GM19099 (cell line): Measurements from ENCODE around the gene TSPAN9.

Experiments used
- POLR2A ChIP-seq: IDR thresholded peaks from 3 replicates; pipeline ENCODE4 v1.6.1; 2011; ENCODE audit warnings: low read depth; ENCODE audit not compliant: insufficient read length; ENCODE audit errors: extremely low read depth

The TSPAN9 gene

GRCh38 chr12:3076730-3077571 lies at the start of gene TSPAN9:
TSPAN9 (plus strand) TSS chr12:3077379; CDS start chr12:3201194, 123,815 bp downstream.
- no peak for TF ChIP-seq POLR2A

GRCh38 chr12:3028108-3028507 lies 49.1 kb upstream of the TSPAN9 start:
- no peak for TF ChIP-seq POLR2A

GRCh38 chr12:3030821-3031429 lies 46.3 kb upstream of the TSPAN9 start:
- no peak for TF ChIP-seq POLR2A

GRCh38 chr12:3032161-3032560 lies 45.0 kb upstream of the TSPAN9 start:
- no peak for TF ChIP-seq POLR2A

GRCh38 chr12:3032770-3033538 lies 44.2 kb upstream of the TSPAN9 start:
- TF ChIP-seq POLR2A: no peak

- no peak for TF ChIP-seq POLR2A
Observed at GRCh38 chr12:3033539-3033867, 43.7 kb upstream of the TSPAN9 start.

- no peak for TF ChIP-seq POLR2A
Observed at GRCh38 chr12:3034067-3034750, 43.0 kb upstream of the TSPAN9 start.

GRCh38 chr12:3035171-3035570 lies 42.0 kb upstream of the TSPAN9 start:
- no peak for TF ChIP-seq POLR2A

- no peak for TF ChIP-seq POLR2A
Observed at GRCh38 chr12:3035815-3036702, 41.1 kb upstream of the TSPAN9 start.

- no peak for TF ChIP-seq POLR2A
Observed at GRCh38 chr12:3036901-3037600, 40.1 kb upstream of the TSPAN9 start.

GRCh38 chr12:3038166-3038565 lies 39.0 kb upstream of the TSPAN9 start:
- no peak for TF ChIP-seq POLR2A

- TF ChIP-seq POLR2A: no peak
Observed at GRCh38 chr12:3038926-3039510, 38.2 kb upstream of the TSPAN9 start.

GRCh38 chr12:3040026-3040656 lies 37.0 kb upstream of the TSPAN9 start:
- TF ChIP-seq POLR2A: no peak
